K562 (cell line): ENCODE measurements around the gene ARHGAP10. TPM values are rescaled to one million over a fixed set of nuclear protein-coding genes. Genes with fewer than 3 reads are reported as not detected.
A peak's percentile ranks its signal among the peaks of the same experiment; 100 is the strongest.

Experiments
- ESRRA ChIP-seq: fragments of 450-650 bp; IDR thresholded peaks from 2 replicates; pipeline ENCODE4 v1.6.1; 2014; ENCODE audit warnings: low read depth, mild to moderate bottlenecking, moderate library complexity, borderline replicate concordance
- ETV5 ChIP-seq: sonication (generic); formaldehyde crosslinking; IDR thresholded peaks from 2 replicates; pipeline ENCODE4 v1.4.0; 2020; ENCODE audit warnings: low read depth, mild to moderate bottlenecking, missing genetic modification reagents
- MYC ChIP-seq, 2 experiments: fragments of 250-450 bp in 1 of 2; sonication (Bioruptor Pico) in 1 of 2; IDR thresholded peaks; 2 replicates each; pipeline versions ENCODE4 v1.5.1 to v1.6.1; 2012 to 2021; ENCODE audit warnings: low read depth in 2 of 2, borderline replicate concordance in 1 of 2, improper control_type of control experiment in 1 of 2, low read length in 1 of 2, mild to moderate bottlenecking in 1 of 2, moderate library complexity in 1 of 2
- PHF8 ChIP-seq: fragments of 200-600 bp; sonication (generic); IDR thresholded peaks from 2 replicates; pipeline ENCODE4 v1.6.1; 2012; ENCODE audit warnings: mixed run types, mild to moderate bottlenecking, inconsistent platforms, low read length, moderate library complexity, borderline replicate concordance
- ZBTB26 ChIP-seq: fragments of 450-650 bp; formaldehyde crosslinking; IDR thresholded peaks from 2 replicates; pipeline ENCODE4 v1.4.0; 2022; ENCODE audit warnings: missing genetic modification characterization
- ZFP30 ChIP-seq: fragments of 250-450 bp; sonication (Bioruptor Pico); IDR thresholded peaks from 2 replicates; pipeline ENCODE4 v1.8.0; 2022; ENCODE audit warnings: moderate library complexity, mild to moderate bottlenecking, inconsistent platforms, borderline replicate concordance
- ZNF384 ChIP-seq: IDR thresholded peaks from 2 replicates; pipeline ENCODE4 v1.6.1; 2012; ENCODE audit warnings: low read depth, low read length, improper control_type of control experiment
- polyA plus RNA-seq, 8 experiments: library from polyadenylated mRNA; depleted of rRNA in 4 of 8; stranded (reverse) in 5 of 8; unstranded in 3 of 8; fragments of >200 nt; fragmentation: Nextera tagmentation in 2 of 8; fragmentation: Illumina TruSeq in 1 of 8; extraction: Ambion mirVana in 2 of 8; extraction: Trizol in 1 of 8; gene quantifications; 2 replicates each; pipeline versions ENCODE4 v1.2.1 to v1.2.3, GENCODE V29; 2011 to 2014; ENCODE audit warnings: inconsistent platforms in 1 of 8, missing spikeins in 1 of 8
- total RNA-seq, 7 experiments: library from RNA; depleted of rRNA in 6 of 7; stranded (reverse); fragments of >200 nt in 6 of 7; fragmentation: Illumina TruSeq in 2 of 7; extraction: Trizol in 2 of 7; gene quantifications; 2 replicates each; pipeline versions ENCODE4 v1.2.1 to v1.2.3, GENCODE V29; 2011 to 2021; ENCODE audit warnings: low replicate concordance in 1 of 7
- TF ChIP-seq, protein P1 (sequence below): fragments of 200-600 bp; sonication (generic); IDR thresholded peaks from one replicate; pipeline ENCODE4 v1.6.1; 2012; ENCODE audit warnings: mild to moderate bottlenecking, low read depth, low read length, inconsistent platforms
- TF ChIP-seq, protein P2 (sequence below): sonication (generic); formaldehyde crosslinking; IDR thresholded peaks from 2 replicates; pipeline ENCODE4 v1.9.0; 2022; ENCODE audit warnings: mild to moderate bottlenecking, missing genetic modification reagents

The ARHGAP10 gene
- total and polyA plus RNA-seq, 9 of the 15 experiments (the other 6 are each of a cell fraction or from before 2014, with no cell fraction given): 0.03 to 0.22 (median 0.06) TPM; not detected in 3

- TF ChIP-seq, protein P1, sequence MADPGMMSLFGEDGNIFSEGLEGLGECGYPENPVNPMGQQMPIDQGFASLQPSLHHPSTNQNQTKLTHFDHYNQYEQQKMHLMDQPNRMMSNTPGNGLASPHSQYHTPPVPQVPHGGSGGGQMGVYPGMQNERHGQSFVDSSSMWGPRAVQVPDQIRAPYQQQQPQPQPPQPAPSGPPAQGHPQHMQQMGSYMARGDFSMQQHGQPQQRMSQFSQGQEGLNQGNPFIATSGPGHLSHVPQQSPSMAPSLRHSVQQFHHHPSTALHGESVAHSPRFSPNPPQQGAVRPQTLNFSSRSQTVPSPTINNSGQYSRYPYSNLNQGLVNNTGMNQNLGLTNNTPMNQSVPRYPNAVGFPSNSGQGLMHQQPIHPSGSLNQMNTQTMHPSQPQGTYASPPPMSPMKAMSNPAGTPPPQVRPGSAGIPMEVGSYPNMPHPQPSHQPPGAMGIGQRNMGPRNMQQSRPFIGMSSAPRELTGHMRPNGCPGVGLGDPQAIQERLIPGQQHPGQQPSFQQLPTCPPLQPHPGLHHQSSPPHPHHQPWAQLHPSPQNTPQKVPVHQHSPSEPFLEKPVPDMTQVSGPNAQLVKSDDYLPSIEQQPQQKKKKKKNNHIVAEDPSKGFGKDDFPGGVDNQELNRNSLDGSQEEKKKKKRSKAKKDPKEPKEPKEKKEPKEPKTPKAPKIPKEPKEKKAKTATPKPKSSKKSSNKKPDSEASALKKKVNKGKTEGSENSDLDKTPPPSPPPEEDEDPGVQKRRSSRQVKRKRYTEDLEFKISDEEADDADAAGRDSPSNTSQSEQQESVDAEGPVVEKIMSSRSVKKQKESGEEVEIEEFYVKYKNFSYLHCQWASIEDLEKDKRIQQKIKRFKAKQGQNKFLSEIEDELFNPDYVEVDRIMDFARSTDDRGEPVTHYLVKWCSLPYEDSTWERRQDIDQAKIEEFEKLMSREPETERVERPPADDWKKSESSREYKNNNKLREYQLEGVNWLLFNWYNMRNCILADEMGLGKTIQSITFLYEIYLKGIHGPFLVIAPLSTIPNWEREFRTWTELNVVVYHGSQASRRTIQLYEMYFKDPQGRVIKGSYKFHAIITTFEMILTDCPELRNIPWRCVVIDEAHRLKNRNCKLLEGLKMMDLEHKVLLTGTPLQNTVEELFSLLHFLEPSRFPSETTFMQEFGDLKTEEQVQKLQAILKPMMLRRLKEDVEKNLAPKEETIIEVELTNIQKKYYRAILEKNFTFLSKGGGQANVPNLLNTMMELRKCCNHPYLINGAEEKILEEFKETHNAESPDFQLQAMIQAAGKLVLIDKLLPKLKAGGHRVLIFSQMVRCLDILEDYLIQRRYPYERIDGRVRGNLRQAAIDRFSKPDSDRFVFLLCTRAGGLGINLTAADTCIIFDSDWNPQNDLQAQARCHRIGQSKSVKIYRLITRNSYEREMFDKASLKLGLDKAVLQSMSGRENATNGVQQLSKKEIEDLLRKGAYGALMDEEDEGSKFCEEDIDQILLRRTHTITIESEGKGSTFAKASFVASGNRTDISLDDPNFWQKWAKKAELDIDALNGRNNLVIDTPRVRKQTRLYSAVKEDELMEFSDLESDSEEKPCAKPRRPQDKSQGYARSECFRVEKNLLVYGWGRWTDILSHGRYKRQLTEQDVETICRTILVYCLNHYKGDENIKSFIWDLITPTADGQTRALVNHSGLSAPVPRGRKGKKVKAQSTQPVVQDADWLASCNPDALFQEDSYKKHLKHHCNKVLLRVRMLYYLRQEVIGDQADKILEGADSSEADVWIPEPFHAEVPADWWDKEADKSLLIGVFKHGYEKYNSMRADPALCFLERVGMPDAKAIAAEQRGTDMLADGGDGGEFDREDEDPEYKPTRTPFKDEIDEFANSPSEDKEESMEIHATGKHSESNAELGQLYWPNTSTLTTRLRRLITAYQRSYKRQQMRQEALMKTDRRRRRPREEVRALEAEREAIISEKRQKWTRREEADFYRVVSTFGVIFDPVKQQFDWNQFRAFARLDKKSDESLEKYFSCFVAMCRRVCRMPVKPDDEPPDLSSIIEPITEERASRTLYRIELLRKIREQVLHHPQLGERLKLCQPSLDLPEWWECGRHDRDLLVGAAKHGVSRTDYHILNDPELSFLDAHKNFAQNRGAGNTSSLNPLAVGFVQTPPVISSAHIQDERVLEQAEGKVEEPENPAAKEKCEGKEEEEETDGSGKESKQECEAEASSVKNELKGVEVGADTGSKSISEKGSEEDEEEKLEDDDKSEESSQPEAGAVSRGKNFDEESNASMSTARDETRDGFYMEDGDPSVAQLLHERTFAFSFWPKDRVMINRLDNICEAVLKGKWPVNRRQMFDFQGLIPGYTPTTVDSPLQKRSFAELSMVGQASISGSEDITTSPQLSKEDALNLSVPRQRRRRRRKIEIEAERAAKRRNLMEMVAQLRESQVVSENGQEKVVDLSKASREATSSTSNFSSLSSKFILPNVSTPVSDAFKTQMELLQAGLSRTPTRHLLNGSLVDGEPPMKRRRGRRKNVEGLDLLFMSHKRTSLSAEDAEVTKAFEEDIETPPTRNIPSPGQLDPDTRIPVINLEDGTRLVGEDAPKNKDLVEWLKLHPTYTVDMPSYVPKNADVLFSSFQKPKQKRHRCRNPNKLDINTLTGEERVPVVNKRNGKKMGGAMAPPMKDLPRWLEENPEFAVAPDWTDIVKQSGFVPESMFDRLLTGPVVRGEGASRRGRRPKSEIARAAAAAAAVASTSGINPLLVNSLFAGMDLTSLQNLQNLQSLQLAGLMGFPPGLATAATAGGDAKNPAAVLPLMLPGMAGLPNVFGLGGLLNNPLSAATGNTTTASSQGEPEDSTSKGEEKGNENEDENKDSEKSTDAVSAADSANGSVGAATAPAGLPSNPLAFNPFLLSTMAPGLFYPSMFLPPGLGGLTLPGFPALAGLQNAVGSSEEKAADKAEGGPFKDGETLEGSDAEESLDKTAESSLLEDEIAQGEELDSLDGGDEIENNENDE: no peak
- no peak for TF ChIP-seq ZBTB26 (CRISPR knock-in tag)
- TF ChIP-seq MYC (IDR thresholded peaks at IDR 0.05; ENCODE audit: low read depth, low read length): peak; percentile 85
- no peak for TF ChIP-seq MYC (CRISPR knock-in tag; IDR thresholded peaks at IDR 0.05; ENCODE audit: borderline replicate concordance, low read depth)
- TF ChIP-seq PHF8: peak; percentile 92
- peak; percentile 50; the same call in 1 of the 2 replicates for TF ChIP-seq ESRRA
- TF ChIP-seq ZFP30: no peak
- TF ChIP-seq, protein P2, sequence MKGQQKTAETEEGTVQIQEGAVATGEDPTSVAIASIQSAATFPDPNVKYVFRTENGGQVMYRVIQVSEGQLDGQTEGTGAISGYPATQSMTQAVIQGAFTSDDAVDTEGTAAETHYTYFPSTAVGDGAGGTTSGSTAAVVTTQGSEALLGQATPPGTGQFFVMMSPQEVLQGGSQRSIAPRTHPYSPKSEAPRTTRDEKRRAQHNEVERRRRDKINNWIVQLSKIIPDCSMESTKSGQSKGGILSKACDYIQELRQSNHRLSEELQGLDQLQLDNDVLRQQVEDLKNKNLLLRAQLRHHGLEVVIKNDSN: peak; percentile 74
- peak; percentile 37; the same call in 1 of the 2 replicates for TF ChIP-seq ZNF384
- TF ChIP-seq ETV5: peak; percentile 74; the same call in 1 of the 2 replicates
Measured at GRCh38 chr4:147683717-147684700, 47.9 kb upstream of the ARHGAP10 start, which contains the start of gene PRMT9 (continued).
